Pancreas (tissue), 10 donors: ENCODE results near the gene LENG9. TPM values are rescaled to one million over a fixed set of nuclear protein-coding genes. Genes with fewer than 3 reads are reported as not detected.
"Not testable (repeated sequence)": the region's sequence is repeated elsewhere in the genome, so short reads cannot be mapped to it uniquely, and the experiment has no call there.

ENCODE experiments used
- ATAC-seq, 4 donors: fragments of 200-7000 bp; cut with Tn5 transposase; one replicate each; pipeline versions ENCODE4 v1.8.0 to v1.9.1; 2020; ENCODE audit warnings: mild to moderate bottlenecking in 4 of 4, moderate library complexity in 4 of 4
- DNase-seq, 6 donors: peaks; one replicate each; pipeline ENCODE4 v3.0.0-alpha.2; 2020
- FAIRE-seq: peaks from 2 replicates; lab custom pipeline; 2012; peaks lifted over from hg19 to GRCh38; lab: Jason Lieb, UNC
- H3K27ac ChIP-seq, 4 donors: fragments of 200-600 bp; sonication (generic); 1 replicate in 3 of 4; 2 replicates in 1 of 4; pipeline versions ENCODE4 v1.5.0 to v1.8.0; 2020
- H3K27me3 ChIP-seq, 4 donors: fragments of 200-600 bp; one replicate each; pipeline ENCODE4 v1.8.0; 2021
- H3K36me3 ChIP-seq, 3 donors: fragments of 200-600 bp; sonication (generic) in 1 of 3; one replicate each; pipeline versions ENCODE4 v1.5.0 to v1.8.0; 2020 to 2021
- H3K4me1 ChIP-seq, 3 donors: fragments of 200-600 bp; one replicate each; pipeline ENCODE4 v1.8.0; 2021
- H3K4me3 ChIP-seq, 4 donors: fragments of 200-600 bp; sonication (generic) in 2 of 4; one replicate each; pipeline versions ENCODE4 v1.5.0 to v1.8.0; 2020 to 2021
- H3K9me3 ChIP-seq, 4 donors: fragments of 200-600 bp; one replicate each; pipeline ENCODE4 v1.8.0; 2021
- CTCF ChIP-seq, 4 donors: fragments of 200-600 bp; sonication (generic) in 3 of 4; IDR thresholded peaks; one replicate each; pipeline versions ENCODE4 v1.5.0 to v1.8.0; 2021; ENCODE audit warnings: antibody characterized with exemption in 4 of 4
- WGBS, 2 donors: extraction: QIAGEN DNeasy Blood & Tissue Kit; methylation state at CpG; one replicate each; pipeline ENCODE4 v1.1.7; 2013; 5-methylcytosine and 5-hydroxymethylcytosine counted together
- intact Hi-C, 3 donors: fragments of 100-400 bp; cut with DNase I; formaldehyde crosslinking; loops; one replicate each; pipeline versions ENCODE4 v1.11.1 to v1.14.2; 2022
- polyA plus RNA-seq, 2 donors: library from polyadenylated mRNA; stranded (reverse); fragments of 200-250 nt; gene quantifications; one replicate each; pipeline ENCODE4 v1.2.3, GENCODE V29; 2013
- total RNA-seq, 6 donors: library from RNA; stranded (reverse); fragmentation: NEBNext Ultra II Directional in 4 of 6; extraction: Animal tissue kit (Norgen Biotek cat#: 25700) in 4 of 6; gene quantifications; one replicate each; pipeline versions ENCODE4 v1.2.1 to v1.2.4, GENCODE V29; 2021 to 2023
- donor health status: healthy with polysubstance abuse.
- donor health status: DM: no; HTN: no; CAD: no; lungs with moderate emphysema.
- donor health status: DM: no; HTN: no; CAD: no.
- donor health status: control.
- donor health status: control.
- donor health status: Bipolar disorder and iron deficiency.
- donor health status: DM: yes; HTN: yes; CAD: no.
- donor health status: DM: no; HTN: no; CAD: no.
- donor health status: DM: no; HTN: no; CAD: no.
- donor health status: DM: yes; HTN: yes; CAD: no.

LENG9 gene
- total and polyA plus RNA-seq, 8 donors: 4.2 to 23.4 (median 13.1) TPM

- H3K27me3 ChIP-seq: no peaks in the 10 kb centered on the region
- H3K9me3 ChIP-seq: no peaks in the 10 kb centered on the region
- FAIRE-seq (no peak), ATAC-seq (no peak), DNase-seq (no peak)
- H3K4me1 ChIP-seq: no peaks in the 10 kb centered on the region
- no peaks in the 10 kb centered on the region for H3K36me3 ChIP-seq
- no peak within 1 kb of the TSS for H3K4me3 ChIP-seq
- intact Hi-C loops: no loop called here
- WGBS, 2 donors: 60 to 69% methylated on average over 14 of the region's 14 CpGs
- TF ChIP-seq CTCF (IDR thresholded peaks at IDR 0.05): no peak
- H3K27ac ChIP-seq: no peak within 1 kb of the TSS
Measured at GRCh38 chr19:54502518-54503048, 39.0 kb upstream of the LENG9 start, which contains the start of gene LAIR2. LAIR2 (plus strand) TSS chr19:54502831; CDS start chr19:54502919, 88 bp downstream.

- H3K36me3 ChIP-seq, H3K9me3 ChIP-seq, H3K4me3 ChIP-seq, DNase-seq, ATAC-seq, H3K27me3 ChIP-seq, FAIRE-seq, H3K27ac ChIP-seq, intact Hi-C loops, H3K4me1 ChIP-seq: not testable (repeated sequence)
- WGBS, 2 donors: 51 to 60% methylated on average over 8 to 9 of the region's 9 CpGs
Measured at GRCh38 chr19:54498451-54498772, 34.8 kb upstream of the LENG9 start.

- DNase-seq, H3K27ac ChIP-seq, ATAC-seq, H3K9me3 ChIP-seq, H3K4me3 ChIP-seq, H3K36me3 ChIP-seq, intact Hi-C loops, FAIRE-seq, H3K4me1 ChIP-seq, H3K27me3 ChIP-seq: not testable (repeated sequence)
- 53 to 58% methylated on average over 8 to 9 of the region's 15 CpGs for WGBS, 2 donors
Measured at GRCh38 chr19:54497747-54498450, 34.3 kb upstream of the LENG9 start.

DNA sequence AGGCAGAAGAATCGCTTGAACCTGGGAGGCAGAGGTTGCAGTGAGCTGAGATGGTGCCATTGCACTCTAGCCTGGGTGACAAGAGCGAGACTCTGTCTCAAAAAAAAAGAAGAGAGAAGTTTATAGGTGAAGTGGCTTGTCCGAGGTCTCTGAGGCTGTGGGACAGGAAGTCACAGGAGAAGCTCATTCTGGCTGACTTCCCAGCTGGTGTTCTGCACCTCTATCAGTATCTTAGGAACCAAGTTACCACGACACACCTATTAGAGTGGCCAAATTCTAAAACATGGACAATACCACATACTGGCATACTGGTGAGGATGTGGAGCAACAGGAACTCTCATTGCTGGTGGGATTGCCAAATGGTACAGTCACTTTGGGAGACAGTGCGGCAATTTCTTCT, 31.7 kb upstream of the LENG9 start:
- H3K27me3 ChIP-seq: peaks cover 0 to 11% (median 0%) of the 10 kb centered on the region in 4 donors
- H3K4me3 ChIP-seq, FAIRE-seq, H3K27ac ChIP-seq, ATAC-seq, H3K9me3 ChIP-seq, DNase-seq, H3K36me3 ChIP-seq, intact Hi-C loops, H3K4me1 ChIP-seq: not testable (repeated sequence)
- 50 to 66% methylated on average over 5 of the region's 5 CpGs for WGBS, 2 donors

DNA sequence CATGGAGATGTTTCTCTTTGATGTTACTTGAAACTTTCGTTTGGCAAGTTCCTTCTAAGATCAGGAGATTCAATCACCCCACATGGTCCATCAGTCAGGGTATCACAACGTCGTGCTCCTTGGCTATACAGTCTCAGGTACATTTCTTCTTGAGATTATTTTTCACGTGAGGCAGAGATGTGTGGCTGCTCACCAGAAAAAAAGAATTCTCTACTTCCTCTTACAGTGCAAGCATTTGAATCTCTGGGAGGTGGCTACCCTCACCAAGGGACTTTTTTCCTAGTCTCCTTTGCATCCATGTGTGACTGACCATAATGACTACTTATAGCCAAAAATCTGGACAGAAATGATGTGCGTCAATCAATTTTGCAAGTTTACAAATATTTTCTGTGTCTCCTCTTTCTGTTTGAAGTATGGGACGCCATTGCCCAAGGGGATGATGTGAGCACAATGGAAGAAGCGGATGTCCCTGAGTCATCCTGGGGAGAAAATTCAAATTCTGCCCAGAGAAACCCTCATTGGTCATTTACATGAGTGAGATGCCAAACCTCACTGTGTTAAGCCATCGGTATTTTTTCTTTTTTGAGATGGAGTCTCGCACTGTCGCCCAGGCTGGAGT, 30.5 kb upstream of the LENG9 start:
- FAIRE-seq: no peak
- H3K9me3 ChIP-seq: no peaks in the 10 kb centered on the region
- no peak for TF ChIP-seq CTCF (IDR thresholded peaks at IDR 0.05)
- no peaks in the 10 kb centered on the region for H3K4me1 ChIP-seq
- no peak overlapping the region for H3K4me3 ChIP-seq
- peaks cover 0 to 11% (median 0%) of the 10 kb centered on the region in 4 donors for H3K27me3 ChIP-seq
- WGBS, 2 donors: 50 to 65% methylated on average over 10 of the region's 10 CpGs
- H3K36me3 ChIP-seq: no peaks in the 10 kb centered on the region
- DNase-seq: no peak
- no peak for ATAC-seq
- no peak overlapping the region for H3K27ac ChIP-seq
- intact Hi-C loops: no loop called here

DNA sequence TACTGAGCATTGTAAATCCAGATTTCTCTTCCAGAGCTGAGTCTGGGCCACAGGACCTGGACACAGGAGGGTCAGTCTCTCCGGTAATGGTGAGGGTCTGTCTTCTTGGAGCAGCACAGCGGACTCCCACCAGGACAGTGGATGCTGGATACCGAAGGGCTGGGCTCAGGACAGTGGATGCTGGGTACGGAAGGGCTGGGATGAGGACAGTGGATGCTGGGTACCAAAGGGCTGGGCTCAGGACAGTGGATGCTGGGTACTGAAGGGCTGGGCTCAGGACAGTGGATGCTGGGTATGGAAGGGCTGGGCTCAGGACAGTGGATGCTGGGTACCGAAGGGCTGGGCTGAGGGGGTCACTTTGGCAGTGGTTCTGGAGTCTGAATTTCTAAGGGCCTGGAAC, 29.5 kb upstream of the LENG9 start:
- FAIRE-seq, DNase-seq, H3K36me3 ChIP-seq, intact Hi-C loops, H3K9me3 ChIP-seq, H3K4me1 ChIP-seq, H3K4me3 ChIP-seq, ATAC-seq, H3K27ac ChIP-seq: not testable (repeated sequence)
- H3K27me3 ChIP-seq: peaks cover 0 to 11% (median 0%) of the 10 kb centered on the region in 4 donors
- 55 to 80% methylated on average over 5 of the region's 5 CpGs for WGBS, 2 donors
